GM19395 (cell line): ENCODE results near the gene TECPR2.

Experiments used
- ATAC-seq: cut with Tn5 transposase; IDR thresholded peaks from one replicate; pipeline ENCODE4 v1.9.1; 2021; ENCODE audit warnings: mild to moderate bottlenecking, moderate library complexity; ENCODE audit not compliant: unreplicated experiment

Gene TECPR2

DNA sequence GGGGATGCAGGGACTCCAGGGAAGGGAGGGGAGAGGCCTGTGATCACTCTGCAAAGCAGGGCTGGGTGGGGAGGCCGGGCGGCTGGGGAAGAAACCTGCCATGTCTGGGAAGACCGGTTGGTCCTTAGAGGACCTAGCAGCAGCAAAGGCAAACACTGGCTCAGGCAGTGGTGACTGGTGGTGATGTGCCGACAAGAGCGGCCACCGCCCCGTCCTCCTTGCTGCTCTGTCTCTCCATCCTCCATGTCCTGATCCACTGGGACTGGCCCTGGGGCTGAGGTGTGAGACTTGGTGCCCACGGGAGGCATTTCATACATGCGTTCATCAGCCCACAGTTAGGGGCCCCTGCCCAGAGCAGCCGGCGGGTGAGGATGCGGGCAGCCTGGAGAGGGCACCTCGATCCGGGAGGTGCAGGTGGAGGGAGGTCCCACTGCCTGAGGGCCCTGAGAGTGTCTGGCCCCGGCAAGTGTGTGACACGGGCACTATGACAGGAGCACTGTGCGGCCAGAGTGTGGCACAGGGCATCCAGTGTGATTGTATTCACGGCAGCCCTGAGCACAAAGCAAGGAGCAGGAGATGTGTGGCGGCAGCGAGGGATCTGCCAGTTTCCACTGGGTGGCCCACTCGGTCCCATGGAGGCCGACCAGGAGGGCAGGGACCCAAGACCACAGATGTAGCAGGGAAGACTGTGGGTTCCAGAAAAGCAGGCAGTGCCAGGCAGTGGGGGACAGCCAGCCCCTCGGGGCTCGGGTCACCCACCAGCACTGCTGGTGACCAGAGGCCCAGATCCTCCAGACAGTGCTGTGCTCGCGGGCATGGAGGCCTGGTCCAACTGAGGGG is 133.0 kb downstream of the TECPR2 start:
- no peak for ATAC-seq

DNA sequence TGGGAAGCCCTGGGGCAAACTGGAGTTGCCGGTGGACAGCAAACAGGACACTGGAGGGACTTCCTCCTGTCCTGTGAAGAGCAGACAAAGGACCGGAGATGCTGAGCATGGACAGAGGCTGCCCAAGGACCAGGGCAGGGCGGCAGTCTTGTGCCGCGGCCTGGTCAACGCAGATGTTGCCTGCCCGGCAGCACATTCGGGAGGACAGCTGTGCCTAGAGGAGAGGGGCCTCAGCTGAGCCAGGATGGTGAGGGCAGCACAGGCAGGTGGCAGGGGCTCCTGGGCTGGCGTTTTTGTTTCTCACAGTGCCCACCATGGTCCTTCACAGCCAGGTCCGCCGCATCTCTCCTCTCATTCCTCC is 133.6 kb downstream of the TECPR2 start:
- no peak for ATAC-seq

DNA sequence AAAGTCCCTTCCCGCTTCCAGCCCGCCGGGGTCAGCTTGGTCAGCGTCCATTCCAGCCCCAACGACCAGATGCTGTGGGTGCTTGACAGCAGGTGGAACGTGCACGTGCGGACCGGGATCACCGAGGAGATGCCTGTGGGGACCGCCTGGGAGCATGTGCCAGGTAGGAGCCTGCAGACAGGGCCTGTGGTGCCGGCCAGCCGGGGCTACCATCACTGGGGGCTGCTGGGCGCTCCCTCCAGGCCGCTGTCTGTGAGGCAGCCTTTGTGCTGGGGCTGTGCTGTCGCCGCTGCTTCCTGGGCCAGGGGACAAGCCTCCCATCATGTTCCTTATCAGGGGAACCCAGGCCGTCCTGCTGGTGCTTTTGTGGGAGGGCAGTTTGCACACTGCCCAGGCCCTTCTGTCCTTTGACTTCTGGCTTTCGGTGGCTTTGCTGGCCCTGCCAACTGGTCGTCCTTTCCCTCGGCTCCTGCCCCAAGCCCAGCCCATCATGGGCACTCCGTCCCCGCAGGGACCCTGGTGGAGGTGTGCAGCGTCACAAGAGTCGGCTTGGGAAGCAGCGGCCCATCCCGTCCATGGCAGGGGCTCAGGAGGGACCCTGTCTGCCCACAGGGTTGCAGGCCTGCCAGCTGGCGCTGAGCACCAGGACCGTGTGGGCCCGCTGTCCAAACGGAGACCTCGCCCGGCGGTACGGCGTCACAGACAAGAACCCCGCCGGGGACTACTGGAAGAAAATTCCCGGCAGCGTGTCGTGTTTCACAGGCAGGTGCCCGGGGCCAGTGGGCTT is 134.4 kb downstream of the TECPR2 start:
- no peak for ATAC-seq

DNA sequence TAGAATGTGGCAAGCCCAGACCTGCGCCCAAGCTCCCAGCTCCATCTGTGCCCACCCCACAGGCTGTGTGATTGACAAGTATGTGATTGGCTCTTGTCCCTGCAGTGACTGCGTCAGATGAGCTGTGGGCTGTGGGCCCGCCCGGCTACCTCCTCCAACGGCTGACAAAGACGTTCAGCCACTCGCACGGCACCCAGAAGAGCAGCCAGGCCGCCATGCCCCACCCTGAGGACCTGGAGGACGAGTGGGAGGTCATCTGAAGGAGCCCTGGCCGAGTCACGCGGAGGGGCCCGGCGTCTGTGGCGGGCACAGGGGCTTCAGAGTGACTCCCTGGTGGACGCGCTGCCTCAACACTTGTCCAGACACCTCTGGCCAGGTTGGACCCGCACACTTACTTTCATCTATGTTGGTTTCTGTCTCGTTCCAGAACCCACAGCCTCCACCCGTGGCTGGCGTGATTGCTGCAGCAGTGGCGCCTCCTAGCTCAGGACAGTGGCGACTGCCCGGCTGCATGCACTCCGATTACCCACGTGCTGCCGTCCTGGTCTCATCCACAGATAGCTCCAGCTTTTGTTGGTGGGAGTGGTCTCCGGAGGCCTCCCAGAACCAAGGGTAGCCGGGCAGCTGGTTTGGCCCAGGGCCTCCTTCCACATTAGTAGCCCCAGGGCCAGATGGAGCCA is 135.4 kb downstream of the TECPR2 start:
- no peak for ATAC-seq

DNA sequence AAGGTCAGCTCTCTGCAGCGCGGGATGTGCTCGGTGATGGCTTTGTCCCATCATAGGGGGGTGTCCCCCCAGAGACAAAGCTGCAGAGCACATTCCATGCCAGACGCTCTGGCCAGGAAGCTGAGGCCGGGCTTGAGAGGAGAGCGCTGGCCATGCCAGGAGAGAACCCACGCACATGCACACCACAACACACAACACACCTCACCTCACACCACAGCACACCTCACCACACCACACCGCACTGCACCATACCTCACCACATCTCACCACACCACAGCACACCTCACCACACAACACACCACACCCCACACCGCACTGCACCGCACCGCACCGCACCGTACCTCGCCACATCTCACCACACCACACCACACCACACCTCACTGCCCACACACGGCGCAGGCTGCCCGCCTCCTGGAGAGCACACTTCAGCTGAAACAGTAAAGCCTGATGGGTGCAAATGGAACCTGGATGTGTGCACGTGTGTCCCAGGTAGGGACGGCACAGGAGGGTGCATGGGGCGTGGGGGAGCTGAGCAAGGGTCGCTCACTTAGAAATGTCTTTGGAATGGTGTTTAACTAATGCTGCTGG is 136.0 kb downstream of the TECPR2 start:
- ATAC-seq, result no peak

DNA sequence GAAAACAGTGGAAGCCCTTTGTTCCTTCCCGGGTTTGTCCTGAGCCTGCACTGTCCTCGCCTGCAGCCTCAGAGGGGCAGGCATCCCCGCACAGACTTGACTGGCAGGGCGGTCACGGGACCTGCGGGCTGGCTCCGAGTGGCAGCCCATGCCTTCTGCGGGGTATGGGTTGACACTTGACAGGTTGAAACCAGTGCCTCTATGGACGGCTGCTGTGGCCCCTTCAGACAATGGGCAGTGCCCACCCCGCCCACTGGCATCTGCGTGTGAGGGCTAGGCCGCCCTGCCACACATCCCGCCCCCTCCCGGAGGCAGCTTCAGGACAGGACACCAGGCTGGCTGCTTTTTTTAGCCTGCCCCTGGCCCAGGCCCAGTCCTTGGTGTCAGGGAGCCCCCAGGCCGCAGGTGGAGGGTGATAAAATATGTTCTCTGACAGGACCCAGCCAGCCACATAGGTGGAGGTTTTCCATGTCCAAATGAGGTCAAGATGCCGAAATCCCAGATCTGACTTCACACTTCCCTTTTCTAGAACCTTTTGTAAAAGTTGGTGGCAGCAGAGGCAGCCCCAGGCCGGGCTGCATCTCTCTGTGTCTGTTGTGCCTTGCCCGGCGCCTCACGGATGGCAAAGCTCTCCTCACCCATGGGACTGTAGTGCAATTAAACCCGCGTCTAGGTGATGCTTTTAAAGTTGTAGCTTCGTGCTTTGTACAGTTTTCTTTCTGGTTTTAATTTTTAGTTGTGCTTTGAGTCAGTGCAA is 136.8 kb downstream of the TECPR2 start:
- ATAC-seq, result no peak

DNA sequence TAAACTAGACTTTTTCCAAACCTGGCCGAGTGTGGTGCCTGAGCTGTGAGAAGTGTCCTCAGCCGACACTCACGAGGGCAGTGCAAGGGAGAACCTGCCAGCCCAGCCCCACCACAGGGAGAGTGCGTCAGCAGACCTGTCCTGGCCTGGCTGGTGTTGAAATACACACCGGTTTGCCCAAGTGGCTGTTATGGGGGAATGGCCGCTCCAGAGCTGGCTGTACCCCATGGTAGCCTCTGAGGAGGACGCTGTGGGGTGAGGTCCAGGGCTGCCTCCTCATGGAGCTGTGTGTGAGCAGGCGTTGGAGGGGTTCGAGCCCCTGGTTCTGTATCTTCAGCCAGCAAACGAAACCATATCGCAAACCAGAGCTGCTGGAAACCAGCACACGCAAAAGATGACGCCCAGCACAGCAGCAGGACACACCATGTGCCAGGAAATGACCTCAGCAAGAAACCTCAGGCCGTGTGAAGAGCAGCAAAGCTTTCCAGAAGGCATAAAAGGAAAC is 137.5 kb downstream of the TECPR2 start:
- ATAC-seq, result no peak

DNA sequence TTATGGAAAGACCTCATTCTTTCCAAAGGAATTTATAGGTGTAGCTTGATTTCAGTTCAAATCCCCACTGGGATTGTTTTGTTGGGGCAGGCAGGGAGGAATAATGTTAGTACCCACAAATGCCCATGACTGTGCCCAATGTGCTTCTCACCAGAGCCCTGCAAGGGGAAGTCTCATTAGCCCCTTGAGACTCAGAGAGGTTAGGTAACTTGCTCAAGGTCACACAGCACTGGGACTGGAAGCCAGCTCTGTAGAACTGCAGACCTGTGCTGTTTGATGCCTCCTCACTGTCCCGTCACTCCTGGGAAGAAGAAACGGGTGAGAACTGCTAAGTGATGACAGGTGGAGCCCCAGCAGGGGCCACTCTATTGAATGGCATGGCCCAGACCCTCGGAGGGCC is 138.0 kb downstream of the TECPR2 start:
- no peak for ATAC-seq

DNA sequence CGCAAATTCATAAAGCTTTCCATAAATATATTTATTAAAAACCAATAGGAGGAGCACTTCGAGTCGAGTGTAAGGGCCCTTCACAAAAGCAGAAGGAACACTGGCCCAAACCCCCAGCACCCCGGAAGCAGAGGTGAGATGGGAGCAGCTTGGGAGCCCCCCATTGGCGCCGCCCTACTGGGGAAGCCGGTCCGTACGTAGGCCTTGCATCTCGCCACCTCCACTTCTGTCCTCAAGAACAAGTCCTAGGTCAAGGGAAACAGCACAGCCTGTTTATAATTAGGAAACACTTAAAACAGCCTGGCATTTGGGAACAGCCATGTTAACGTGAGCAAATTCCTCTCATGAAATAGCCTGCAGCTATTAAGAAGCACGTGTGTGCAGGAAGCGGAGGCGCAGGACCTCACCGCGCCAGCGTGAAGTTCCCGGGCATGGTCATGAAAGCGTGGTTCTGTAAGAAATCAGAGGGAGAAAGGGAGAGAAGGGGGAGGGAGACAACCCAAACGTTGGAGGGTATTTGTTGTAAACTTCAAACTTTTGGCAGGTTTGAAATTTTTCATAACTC is 139.1 kb downstream of the TECPR2 start:
- no peak for ATAC-seq

DNA sequence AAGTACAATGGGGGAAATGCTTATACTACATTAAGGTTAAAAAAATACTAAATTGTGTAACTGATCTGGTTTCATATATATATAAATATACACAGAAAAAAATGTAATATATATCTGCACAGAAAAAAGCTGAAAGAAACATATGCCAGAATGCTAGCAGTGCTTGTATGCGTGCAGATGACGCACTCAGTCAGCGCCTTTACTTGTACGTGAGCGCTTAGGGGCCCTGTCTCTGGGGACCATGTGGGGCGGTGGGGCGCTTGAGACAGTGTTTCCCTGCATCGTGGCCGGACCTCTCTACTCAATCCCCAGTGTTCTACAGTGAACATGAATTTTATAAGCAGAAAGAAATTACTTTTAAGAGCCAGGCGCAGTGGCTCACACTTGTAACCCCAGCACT is 139.8 kb downstream of the TECPR2 start:
- ATAC-seq, result no peak

DNA sequence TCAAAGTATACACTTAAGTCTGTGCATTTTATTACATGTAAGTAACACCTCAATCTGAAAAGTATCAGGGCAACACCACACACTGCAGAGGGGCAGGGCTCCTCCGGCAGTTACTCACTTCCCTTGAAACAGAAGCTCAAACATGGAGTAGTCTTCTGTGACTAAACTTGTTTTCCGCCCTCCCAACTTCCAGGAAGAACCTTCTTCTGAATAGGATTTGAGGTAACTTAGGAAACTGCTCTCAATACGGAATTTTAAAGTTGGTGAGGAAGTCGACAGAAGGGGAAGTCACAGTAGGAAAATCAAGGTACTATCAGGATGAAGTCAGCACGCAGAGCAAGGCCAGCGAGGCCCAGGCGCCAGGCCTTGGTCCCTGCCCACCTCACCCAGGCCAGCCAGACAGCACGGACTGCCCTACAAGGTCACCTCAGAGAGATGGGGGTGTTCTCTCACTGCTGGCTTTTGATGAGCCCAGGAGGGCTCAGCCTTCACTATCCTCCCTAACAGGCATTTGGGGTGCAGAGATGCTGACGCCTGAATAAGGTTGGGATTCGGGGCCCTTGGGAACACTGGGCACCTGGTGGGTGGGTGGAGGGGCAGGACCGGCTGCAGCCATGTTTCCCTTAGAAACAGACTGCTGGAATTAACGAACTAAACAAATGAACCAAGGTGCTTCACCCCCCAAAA is 141.0 kb downstream of the TECPR2 start:
- no peak for ATAC-seq

DNA sequence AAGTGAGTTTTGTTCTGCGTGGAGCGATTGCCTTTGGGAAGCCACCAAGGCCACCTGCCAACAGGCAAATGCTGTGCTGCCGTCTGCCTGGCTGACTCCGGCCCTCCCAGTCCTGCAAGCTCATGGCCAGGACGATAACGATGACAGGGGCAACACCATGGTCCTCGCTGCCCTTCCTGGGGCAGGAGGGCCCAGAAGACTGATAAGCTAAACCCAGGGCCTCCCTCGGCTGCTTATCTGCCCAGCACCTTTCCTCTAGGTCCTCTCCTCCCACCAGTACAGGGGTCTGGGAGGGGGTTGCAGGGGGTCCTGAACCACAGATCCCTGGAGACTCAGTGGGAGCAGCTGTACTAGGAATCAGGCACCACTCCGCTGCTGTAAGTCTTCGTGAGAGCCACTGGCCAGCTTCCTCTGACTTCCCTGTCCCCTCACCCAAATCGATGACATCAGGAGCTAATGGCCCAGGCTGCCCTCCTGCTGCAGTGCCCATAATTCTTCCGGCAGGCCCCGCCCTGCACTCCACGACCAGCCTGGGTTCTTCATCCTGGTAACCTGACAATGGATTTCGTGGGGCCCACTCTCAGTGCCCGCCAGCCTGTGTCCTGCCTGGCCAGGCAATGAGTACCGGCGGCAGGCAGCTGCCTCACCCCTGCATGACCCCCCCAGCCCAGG is 141.7 kb downstream of the TECPR2 start:
- no peak for ATAC-seq

DNA sequence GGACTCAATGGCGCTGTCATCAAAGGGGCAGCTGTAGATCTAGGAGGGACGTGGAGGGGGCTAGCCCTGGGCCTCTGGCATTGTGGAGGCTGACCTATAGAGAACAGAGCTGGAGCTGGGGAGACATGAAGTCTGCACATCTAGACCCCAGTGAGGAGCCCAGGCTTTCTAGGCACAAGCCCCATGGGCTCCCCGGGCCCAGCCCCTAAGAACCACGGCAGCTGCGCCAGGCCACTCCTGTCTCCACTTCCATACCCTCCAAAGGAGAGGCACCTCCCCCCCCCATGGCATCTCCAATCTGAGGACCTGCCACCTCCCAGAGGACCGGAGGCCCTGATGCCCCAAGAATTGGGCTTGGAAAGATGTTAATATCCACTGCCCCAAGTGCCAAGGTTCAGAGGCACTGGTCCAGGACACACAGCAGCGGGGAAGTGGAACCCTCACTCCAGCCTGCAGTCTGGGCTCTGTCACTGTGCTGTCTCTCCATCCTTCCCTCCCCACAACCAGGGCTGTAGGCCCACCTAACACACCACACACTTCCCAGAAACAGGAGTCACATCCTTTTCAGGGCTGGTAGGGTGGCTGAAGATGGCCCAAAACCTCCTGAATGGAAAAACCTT is 142.4 kb downstream of the TECPR2 start:
- no peak for ATAC-seq

DNA sequence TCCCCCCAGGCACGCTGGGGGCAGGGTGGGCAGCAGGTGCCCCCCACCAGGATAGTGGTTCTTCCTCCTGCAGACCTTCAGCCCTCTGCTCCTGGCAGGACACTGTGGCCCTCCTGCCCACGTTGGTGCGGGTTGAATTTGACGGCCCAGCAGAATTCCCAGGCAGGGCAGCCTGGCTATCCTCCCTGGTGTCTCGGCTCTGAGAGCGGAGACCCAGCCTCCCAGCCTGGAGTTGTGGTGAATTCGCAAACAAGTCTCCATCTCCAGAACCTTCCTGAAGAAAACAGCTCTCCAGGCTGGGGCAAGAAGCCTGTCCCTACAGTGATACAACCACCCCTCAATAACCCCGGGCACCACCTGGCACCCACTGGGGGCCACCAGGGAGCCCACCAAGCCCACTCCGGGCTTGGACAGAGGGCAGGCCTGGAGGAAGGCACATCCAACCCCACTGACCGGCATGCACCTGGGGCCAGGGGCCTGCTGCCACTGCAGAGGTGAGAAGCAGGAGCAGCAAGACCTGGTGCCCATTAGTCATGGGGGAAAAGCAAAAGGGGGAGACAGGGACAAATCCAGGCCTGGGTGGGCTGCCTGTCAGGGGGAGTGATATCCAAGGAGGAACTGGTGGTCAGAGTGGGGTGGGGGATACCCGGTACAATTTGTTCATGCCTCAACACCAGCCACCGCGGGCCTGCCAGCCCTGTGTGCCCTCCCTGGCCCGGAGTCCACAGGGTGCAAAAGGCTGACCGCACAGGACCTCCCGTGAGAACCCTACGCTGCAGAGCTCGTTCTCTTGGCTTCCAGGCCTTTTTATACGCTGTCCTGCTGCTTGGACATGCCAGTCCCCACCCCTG is 143.3 kb downstream of the TECPR2 start:
- ATAC-seq, result no peak

DNA sequence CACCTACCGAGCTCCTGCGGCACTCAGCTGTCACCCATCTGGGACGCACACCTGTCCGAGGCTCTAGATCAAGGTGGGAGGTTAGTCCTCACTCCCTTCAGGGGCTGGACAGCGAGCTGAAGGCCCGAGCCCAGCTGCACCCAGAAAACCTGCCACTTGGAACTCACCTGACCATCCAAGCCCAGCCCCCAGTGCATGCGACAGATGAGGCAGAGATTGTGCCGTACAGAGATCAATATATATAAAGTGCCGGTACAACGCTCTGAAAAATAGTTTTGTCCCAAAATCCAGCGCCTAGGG is 143.8 kb downstream of the TECPR2 start:
- no peak for ATAC-seq

DNA sequence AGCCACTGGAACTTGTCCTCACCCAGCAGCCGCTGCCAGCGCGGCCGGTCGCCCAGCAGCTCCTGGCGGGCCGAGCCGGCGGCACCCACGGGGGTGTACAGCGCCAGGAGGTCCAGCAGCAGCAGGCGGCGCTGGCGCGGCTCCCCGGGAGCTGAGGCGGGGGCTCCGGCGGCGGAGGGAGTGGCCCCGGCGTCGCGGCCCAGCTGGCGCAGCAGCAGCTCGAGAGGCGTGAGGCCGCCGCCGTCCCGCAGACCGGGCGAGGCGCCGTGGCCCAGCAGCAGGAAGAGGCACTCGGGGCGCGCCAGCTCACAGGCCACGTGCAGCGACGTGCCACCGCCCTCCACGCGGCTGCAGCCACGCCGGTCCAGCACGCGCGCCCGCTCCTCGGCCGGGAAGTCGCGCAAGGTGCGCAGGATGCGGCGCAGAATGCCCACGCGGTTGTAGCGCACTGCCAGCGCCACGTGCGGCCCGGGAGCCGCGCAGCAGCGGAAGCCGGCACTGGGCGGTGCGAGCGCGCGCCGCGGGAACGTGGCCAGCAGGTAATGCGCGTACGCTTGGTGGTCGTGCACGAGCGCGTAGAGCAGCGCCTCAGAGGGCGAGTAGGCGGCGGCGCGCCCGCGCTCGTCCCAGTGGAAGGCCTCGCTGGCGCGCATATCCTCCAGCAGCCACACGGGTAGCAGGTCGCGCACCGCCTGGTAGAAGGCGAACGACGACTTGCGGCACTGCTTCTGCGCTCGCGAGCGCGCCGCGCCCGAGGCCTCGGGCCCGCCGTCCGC is 144.5 kb downstream of the TECPR2 start:
- no peak for ATAC-seq

DNA sequence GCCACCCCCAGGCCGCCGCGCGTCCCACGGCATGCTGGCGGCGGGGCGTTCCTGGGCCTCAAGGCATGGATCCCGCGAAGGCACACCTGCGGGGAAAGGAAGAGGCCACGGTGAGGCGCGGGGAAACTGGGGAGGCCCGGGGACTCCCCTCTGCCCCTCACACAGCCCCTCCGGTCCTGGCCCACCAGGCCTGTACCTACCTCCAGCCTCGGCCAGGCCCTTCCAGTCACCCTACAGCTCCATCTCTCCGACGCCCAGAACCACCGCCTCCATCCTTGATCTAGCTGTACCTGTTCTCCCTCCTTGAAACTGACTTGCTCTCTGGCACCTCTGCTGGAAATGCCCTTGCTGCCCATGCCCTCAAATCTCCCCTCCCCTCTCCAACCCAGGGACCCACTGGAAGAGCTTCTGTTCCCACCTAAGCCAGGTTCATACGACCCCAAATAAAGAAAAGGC is 145.1 kb downstream of the TECPR2 start:
- no peak for ATAC-seq
